Dendritic cell treated with granulocyte-macrophage colony-stimulating factor and Interleukin-4, amounts not matched to agents 40 ng/mL and 50 ng/mL, for 4 days (primary cell): ENCODE results near the gene MEPCE.
"Not testable (repeated sequence)": the region's sequence is repeated elsewhere in the genome, so short reads cannot be mapped to it uniquely, and the experiment has no call there.

Source experiments
- H3K27ac Mint-ChIP-seq: one replicate; pipeline ENCODE4 v1.8.0; 2022; ENCODE audit warnings: mild to moderate bottlenecking, mixed read lengths
- H3K27me3 Mint-ChIP-seq: one replicate; pipeline ENCODE4 v1.8.0; 2022; ENCODE audit warnings: mild to moderate bottlenecking, mixed read lengths
- H3K36me3 Mint-ChIP-seq: one replicate; pipeline ENCODE4 v1.8.0; 2022; ENCODE audit warnings: low read depth, mixed read lengths
- H3K4me1 Mint-ChIP-seq: one replicate; pipeline ENCODE4 v1.8.0; 2022; ENCODE audit warnings: low read depth, mixed read lengths
- H3K4me3 Mint-ChIP-seq: one replicate; pipeline ENCODE4 v1.8.0; 2022; ENCODE audit warnings: mild to moderate bottlenecking, moderate library complexity, mixed read lengths
- H3K9me3 Mint-ChIP-seq: one replicate; pipeline ENCODE4 v1.8.0; 2022; ENCODE audit warnings: mixed read lengths
- intact Hi-C: fragments of 100-400 bp; cut with micrococcal nuclease; formaldehyde crosslinking; loops from one replicate; pipeline ENCODE4 v1.15.0; 2022

The MEPCE gene

GRCh38 chr7:100429637-100430492 is at the start of gene MEPCE:
TSS of gene MEPCE (plus strand) at chr7:100429831. CDS start at chr7:100430019, 188 bp downstream.
- Mint-ChIP-seq H3K9me3 (no peaks in the 10 kb centered on the region), H3K4me1 (peaks cover 63% of the 10 kb centered on the region), H3K27ac (peak within 1 kb of the TSS; percentile 97), H3K27me3 (no peaks in the 10 kb centered on the region), H3K4me3 (peak within 1 kb of the TSS; percentile 94), H3K36me3 (peaks cover 65% of the 10 kb centered on the region)
- intact Hi-C loops = loop anchor here (2.0 to 5.0 kb wide), 2 partner anchors 61 to 242 kb away; partner anchors contain the start of gene GNB2

- intact Hi-C loops = loop anchor here (1.0 kb wide), 1 partner anchor 11 kb away; no protein-coding TSS in a partner anchor
- H3K4me1 Mint-ChIP-seq = peaks cover 78% of the 10 kb centered on the region
- peaks cover 79% of the 10 kb centered on the region for H3K36me3 Mint-ChIP-seq
- peak overlapping the region; percentile 90 for H3K27ac Mint-ChIP-seq
- no peaks in the 10 kb centered on the region for H3K27me3 Mint-ChIP-seq
- H3K9me3 Mint-ChIP-seq = no peaks in the 10 kb centered on the region
- H3K4me3 Mint-ChIP-seq = peak overlapping the region; percentile 41
Observed at GRCh38 chr7:100380196-100380595, 49.4 kb upstream of the MEPCE start.

- peaks cover 71% of the 10 kb centered on the region for H3K36me3 Mint-ChIP-seq
- H3K27ac Mint-ChIP-seq = peak overlapping the region; percentile 90
- H3K4me3 Mint-ChIP-seq, H3K27me3 Mint-ChIP-seq, H3K9me3 Mint-ChIP-seq: not testable (repeated sequence)
- peaks cover 64% of the 10 kb centered on the region for H3K4me1 Mint-ChIP-seq
- intact Hi-C loops = loop anchor here (1.0 kb wide), 1 partner anchor 13 kb away; no protein-coding TSS in a partner anchor
Observed at GRCh38 chr7:100381531-100382233, 47.9 kb upstream of the MEPCE start.

- H3K9me3 Mint-ChIP-seq, H3K27me3 Mint-ChIP-seq: not testable (repeated sequence)
- intact Hi-C loops = loop anchor here (1.0 kb wide), 1 partner anchor 12 kb away; no protein-coding TSS in a partner anchor
- Mint-ChIP-seq H3K27ac (peak overlapping the region; percentile 90), H3K36me3 (peaks cover 66% of the 10 kb centered on the region), H3K4me1 (peaks cover 66% of the 10 kb centered on the region), H3K4me3 (peak overlapping the region; percentile 71)
Observed at GRCh38 chr7:100382234-100382853, 47.3 kb upstream of the MEPCE start.

GRCh38 chr7:100384628-100385294 is 44.9 kb upstream of the MEPCE start:
- peaks cover 58% of the 10 kb centered on the region for H3K36me3 Mint-ChIP-seq
- no peaks in the 10 kb centered on the region for H3K9me3 Mint-ChIP-seq
- peak overlapping the region; percentile 21 for H3K4me3 Mint-ChIP-seq
- no peaks in the 10 kb centered on the region for H3K27me3 Mint-ChIP-seq
- H3K4me1 Mint-ChIP-seq = peaks cover 60% of the 10 kb centered on the region
- intact Hi-C loops = no loop called here
- H3K27ac Mint-ChIP-seq = peak overlapping the region; percentile 90

- no peaks in the 10 kb centered on the region for H3K27me3 Mint-ChIP-seq
- intact Hi-C loops = no loop called here
- no peak overlapping the region for H3K4me3 Mint-ChIP-seq
- no peaks in the 10 kb centered on the region for H3K9me3 Mint-ChIP-seq
- H3K36me3 Mint-ChIP-seq = peaks cover 68% of the 10 kb centered on the region
- peaks cover 69% of the 10 kb centered on the region for H3K4me1 Mint-ChIP-seq
- H3K27ac Mint-ChIP-seq = peak overlapping the region; percentile 27
Observed at GRCh38 chr7:100386940-100387339, 42.7 kb upstream of the MEPCE start.

- no peak overlapping the region for H3K4me3 Mint-ChIP-seq
- intact Hi-C loops = no loop called here
- peak overlapping the region; percentile 27 for H3K27ac Mint-ChIP-seq
- H3K36me3 Mint-ChIP-seq = peaks cover 68% of the 10 kb centered on the region
- H3K9me3 Mint-ChIP-seq = no peaks in the 10 kb centered on the region
- H3K27me3 Mint-ChIP-seq = no peaks in the 10 kb centered on the region
- peaks cover 69% of the 10 kb centered on the region for H3K4me1 Mint-ChIP-seq
Observed at GRCh38 chr7:100387695-100388094, 41.9 kb upstream of the MEPCE start.

GRCh38 chr7:100389437-100390088 is 40.1 kb upstream of the MEPCE start:
- H3K36me3 Mint-ChIP-seq = peaks cover 66% of the 10 kb centered on the region
- H3K9me3 Mint-ChIP-seq = no peaks in the 10 kb centered on the region
- no peaks in the 10 kb centered on the region for H3K27me3 Mint-ChIP-seq
- intact Hi-C loops = no loop called here
- H3K4me1 Mint-ChIP-seq = peaks cover 64% of the 10 kb centered on the region
- peak overlapping the region; percentile 58 for H3K27ac Mint-ChIP-seq
- no peak overlapping the region for H3K4me3 Mint-ChIP-seq

GRCh38 chr7:100390286-100391009 is 39.2 kb upstream of the MEPCE start:
- intact Hi-C loops = no loop called here
- Mint-ChIP-seq H3K4me3 (no peak overlapping the region), H3K27me3 (no peaks in the 10 kb centered on the region), H3K27ac (peak overlapping the region; percentile 58), H3K9me3 (no peaks in the 10 kb centered on the region), H3K36me3 (peaks cover 65% of the 10 kb centered on the region), H3K4me1 (peaks cover 63% of the 10 kb centered on the region)

GRCh38 chr7:100393233-100393905 is 36.3 kb upstream of the MEPCE start:
- Mint-ChIP-seq H3K4me1 (peaks cover 77% of the 10 kb centered on the region), H3K4me3 (no peak overlapping the region), H3K36me3 (peaks cover 78% of the 10 kb centered on the region), H3K27me3 (no peaks in the 10 kb centered on the region), H3K27ac (peak overlapping the region; percentile 57), H3K9me3 (no peaks in the 10 kb centered on the region)
- intact Hi-C loops = no loop called here

- intact Hi-C loops = loop anchor here (1.0 kb wide), 1 partner anchor 12 kb away; no protein-coding TSS in a partner anchor
- no peak overlapping the region for H3K4me3 Mint-ChIP-seq
Observed at GRCh38 chr7:100394077-100394476, 35.6 kb upstream of the MEPCE start.

GRCh38 chr7:100396421-100396982 is 33.1 kb upstream of the MEPCE start:
- no peaks in the 10 kb centered on the region for H3K9me3 Mint-ChIP-seq
- intact Hi-C loops = no loop called here
- H3K27ac Mint-ChIP-seq = peak overlapping the region; percentile 70
- peak overlapping the region; percentile 61 for H3K4me3 Mint-ChIP-seq
- H3K36me3 Mint-ChIP-seq = peaks cover 84% of the 10 kb centered on the region
- peaks cover 80% of the 10 kb centered on the region for H3K4me1 Mint-ChIP-seq
- H3K27me3 Mint-ChIP-seq = no peaks in the 10 kb centered on the region

More at GRCh38 chr7:100394077-100394476, 35.6 kb upstream of the MEPCE start:
- peak overlapping the region; percentile 57 for H3K27ac Mint-ChIP-seq
- peaks cover 84% of the 10 kb centered on the region for H3K4me1 Mint-ChIP-seq
- H3K9me3 Mint-ChIP-seq = no peaks in the 10 kb centered on the region
- H3K36me3 Mint-ChIP-seq = peaks cover 84% of the 10 kb centered on the region
- H3K27me3 Mint-ChIP-seq = no peaks in the 10 kb centered on the region
